T-helper 2 cell treated with Interferon-gamma antibody and Interleukin-4, amounts not matched to agents 100 ng/mL and 5 ng/mL, for 36 hours (primary cell): Measurements from ENCODE around the gene HSPA6. TPM values are rescaled to one million over a fixed set of nuclear protein-coding genes. Genes with fewer than 3 reads are reported as not detected.
"Not testable (repeated sequence)": the region's sequence is repeated elsewhere in the genome, so short reads cannot be mapped to it uniquely, and the experiment has no call there.

ENCODE experiments used
- intact Hi-C: fragments of 100-400 bp; cut with micrococcal nuclease; formaldehyde crosslinking; loops from one replicate; pipeline ENCODE4 v1.15.1; 2023
- total RNA-seq: library from RNA; stranded (reverse); gene quantifications from 2 replicates; pipeline ENCODE4 v1.2.3, GENCODE V29; 2022

HSPA6 gene
- total RNA-seq, 1 donor from 2014 or later: 3.7 TPM

- intact Hi-C loops: not testable (repeated sequence)
These were observed 32.6 kb downstream of the HSPA6 start for GRCh38 chr1:161556990-161557389.

GRCh38 chr1:161557506-161558450, 33.4 kb downstream of the HSPA6 start:
- intact Hi-C loops: not testable (repeated sequence)

- intact Hi-C loops: not testable (repeated sequence)
These were observed 36.8 kb downstream of the HSPA6 start for GRCh38 chr1:161560960-161561715.

DNA sequence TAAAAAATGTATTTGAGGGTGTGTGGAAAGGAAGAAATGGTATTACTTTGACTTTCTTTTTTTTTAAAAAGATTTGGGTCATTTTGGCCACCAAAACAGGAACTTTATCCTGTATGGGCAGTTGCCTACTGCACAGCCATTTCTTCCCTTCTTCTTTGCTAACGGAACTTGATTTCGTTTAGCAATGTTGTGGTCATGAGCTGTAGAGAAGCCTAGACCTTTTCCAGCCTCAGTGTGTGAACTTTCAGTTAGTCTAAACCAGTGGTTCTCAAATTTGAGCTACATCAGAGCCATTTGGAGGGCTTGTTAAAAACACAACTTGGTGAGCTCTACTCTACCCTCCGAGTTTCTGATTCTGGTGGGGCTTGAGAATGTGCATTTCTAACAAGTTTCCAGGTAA, 38.1 kb downstream of the HSPA6 start:
- intact Hi-C loops: not testable (repeated sequence)

- intact Hi-C loops: not testable (repeated sequence)
These were observed 39.2 kb downstream of the HSPA6 start for GRCh38 chr1:161563522-161563921.

DNA sequence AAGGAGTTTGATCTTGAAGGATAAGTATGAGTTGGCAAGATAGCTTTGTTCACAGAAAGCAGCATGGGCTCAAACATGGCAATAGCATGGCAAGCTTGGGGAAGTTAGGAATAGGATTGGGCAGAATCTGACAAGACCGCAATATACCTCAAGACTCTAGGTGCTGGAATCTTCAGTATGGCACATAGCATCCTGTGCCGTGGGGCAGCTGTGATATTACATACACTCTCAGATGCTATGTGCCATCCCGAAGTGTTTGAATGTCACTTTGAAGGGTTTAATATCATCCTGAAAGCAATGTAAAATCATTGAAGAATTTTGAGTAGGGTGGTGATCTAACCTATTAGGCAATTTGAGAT, 42.2 kb downstream of the HSPA6 start:
- intact Hi-C loops: loop anchor here (1.0 kb wide), 1 partner anchor 175 kb away; no protein-coding TSS in a partner anchor

- intact Hi-C loops: not testable (repeated sequence)
These were observed 47.4 kb downstream of the HSPA6 start for GRCh38 chr1:161571703-161572102.

Other genes starting within 250 kb of the HSPA6 start
- gene MPZ, start 214.6 kb upstream of the HSPA6 start, total RNA-seq: 2.7 and 3.0 TPM in 2 replicates
- gene SDHC, start 210.2 kb upstream of the HSPA6 start, total RNA-seq: 167 and 174 TPM in 2 replicates
- gene CFAP126, start 156.7 kb upstream of the HSPA6 start, total RNA-seq: not detected in 2 replicates
- gene FCGR2A, start 19.1 kb upstream of the HSPA6 start, total RNA-seq: 0.09 and 0.36 TPM in 2 replicates
- 0.11 TPM in 1 of 2 replicates, not detected in the other for gene FCGR3A, start 25.3 kb downstream of the HSPA6 start, total RNA-seq
- gene FCGR3B, start 106.6 kb downstream of the HSPA6 start, total RNA-seq: not detected in 2 replicates
- 0.11 TPM in 1 of 2 replicates, not detected in the other for gene FCGR2B, start 138.6 kb downstream of the HSPA6 start, total RNA-seq
- not detected in 2 replicates for gene FCRLA, start 182.7 kb downstream of the HSPA6 start, total RNA-seq
- gene FCRLB, start 197.0 kb downstream of the HSPA6 start, total RNA-seq: 0.23 and 0.59 TPM in 2 replicates
- gene DUSP12, start 225.2 kb downstream of the HSPA6 start, total RNA-seq: 27.1 and 27.6 TPM in 2 replicates
- 29.5 and 31.1 TPM in 2 replicates for gene ATF6, start 241.8 kb downstream of the HSPA6 start, total RNA-seq